PC-3 (cell line): ENCODE measurements around the gene NTNG1. TPM values are rescaled to one million over a fixed set of nuclear protein-coding genes. Genes with fewer than 3 reads are reported as not detected.
A peak's percentile ranks its signal among the peaks of the same experiment; 100 is the strongest.

Experiments used
- ATAC-seq: fragments of 200-7000 bp; cut with Tn5 transposase; 2 replicates; pipeline ENCODE4 v1.9.1; 2020; ENCODE audit warnings: mild to moderate bottlenecking, moderate library complexity
- BruUV-seq: library from RNA; stranded (reverse); fragments of 400-500 nt; replicated peaks from 2 replicates; lab custom pipeline; 2021; lab: Mats Ljungman, UMichigan
- CTCF ChIA-PET: fragments of 300-600 bp; sonication (Branson Sonifier 250); formaldehyde crosslinking; loops from one replicate; lab custom pipeline; 2022; ENCODE audit warnings: antibody characterized with exemption; lab: Charles Lee
- POLR2A ChIA-PET: fragments of 300-600 bp; sonication (Branson Sonifier 250); formaldehyde crosslinking; loops from one replicate; lab custom pipeline; 2022; ENCODE audit warnings: antibody characterized with exemption; ENCODE audit not compliant: unreplicated experiment; lab: Charles Lee
- DNase-seq: peaks from one replicate; pipeline ENCODE4 v3.0.0-alpha.2; 2015
- H2AFZ ChIP-seq: fragments of 300-600 bp; sonication (generic); 2 replicates; pipeline ENCODE4 v1.6.0; 2016; ENCODE audit warnings: antibody characterized with exemption, low read length
- H3F3A ChIP-seq: fragments of 300-600 bp; sonication (generic); one replicate; pipeline ENCODE4 v1.6.0; 2017; ENCODE audit warnings: antibody characterized with exemption, low read length, control low read depth, mild to moderate bottlenecking; ENCODE audit not compliant: unreplicated experiment
- H3K27ac ChIP-seq: fragments of 300-600 bp; sonication (generic); 2 replicates; pipeline ENCODE4 v1.5.1; 2016; ENCODE audit warnings: mild to moderate bottlenecking, low read length
- H3K27me3 ChIP-seq: fragments of 300-600 bp; sonication (generic); 2 replicates; pipeline ENCODE4 v1.6.1; 2016; ENCODE audit warnings: low read length, mixed read lengths
- H3K36me3 ChIP-seq: fragments of 300-600 bp; sonication (generic); 2 replicates; pipeline ENCODE4 v1.6.1; 2016; ENCODE audit warnings: low read depth, mixed run types, low read length, mixed read lengths
- H3K4me1 ChIP-seq: fragments of 300-600 bp; sonication (generic); 2 replicates; pipeline ENCODE4 v1.5.1; 2016; ENCODE audit warnings: low read length; ENCODE audit not compliant: insufficient read depth
- H3K4me2 ChIP-seq: fragments of 300-600 bp; sonication (generic); 2 replicates; pipeline ENCODE4 v1.6.0; 2016; ENCODE audit warnings: low read length
- H3K4me3 ChIP-seq: fragments of 300-600 bp; sonication (generic); 2 replicates; pipeline ENCODE4 v1.5.1; 2016; ENCODE audit warnings: mild to moderate bottlenecking, low read length, mixed read lengths
- H3K79me2 ChIP-seq: fragments of 300-600 bp; sonication (generic); 2 replicates; pipeline ENCODE4 v1.6.1; 2017; ENCODE audit warnings: low read length, mixed read lengths
- H3K9ac ChIP-seq: fragments of 300-600 bp; sonication (generic); 2 replicates; pipeline ENCODE4 v1.6.0; 2016; ENCODE audit warnings: mild to moderate bottlenecking, low read length
- H3K9me2 ChIP-seq: fragments of 300-600 bp; sonication (generic); replicated peaks from 2 replicates; pipeline ENCODE4 v1.6.1; 2016; ENCODE audit warnings: mixed run types, low read length, mixed read lengths
- H3K9me3 ChIP-seq: fragments of 300-600 bp; sonication (generic); 2 replicates; pipeline ENCODE4 v1.6.1; 2016; ENCODE audit warnings: low read length, mixed read lengths
- H4K20me1 ChIP-seq: fragments of 300-600 bp; sonication (generic); 2 replicates; pipeline ENCODE4 v1.6.1; 2016; ENCODE audit warnings: low read length, mixed read lengths
- EZH2 ChIP-seq: fragments of 300-600 bp; sonication (generic); IDR thresholded peaks from one replicate; pipeline ENCODE4 v1.6.1; 2017; ENCODE audit warnings: antibody characterized with exemption, mild to moderate bottlenecking, low read length; ENCODE audit not compliant: unreplicated experiment
- EZH2phosphoT487 ChIP-seq: fragments of 300-600 bp; sonication (generic); IDR thresholded peaks from 2 replicates; pipeline ENCODE4 v1.6.1; 2018; ENCODE audit warnings: mild to moderate bottlenecking, antibody characterized with exemption, low read length, borderline replicate concordance
- intact Hi-C: fragments of 100-400 bp; cut with micrococcal nuclease; formaldehyde crosslinking; loops from 2 replicates; pipeline ENCODE4 v1.9.0; 2023
- total RNA-seq: library from RNA; depleted of rRNA; stranded (reverse); fragments of >200 nt; gene quantifications from 2 replicates; pipeline ENCODE4 v1.2.3, GENCODE V29; 2014
- TF ChIP-seq, protein P1 (sequence below): fragments of 300-600 bp; sonication (generic); conservative IDR thresholded peaks from 2 replicates; pipeline ENCODE4 v1.5.1; 2017; ENCODE audit warnings: antibody characterized with exemption, low read depth, mild to moderate bottlenecking, low read length

Gene NTNG1
- total RNA-seq, 1 experiment from 2014 or later: 6.7 TPM

DNA sequence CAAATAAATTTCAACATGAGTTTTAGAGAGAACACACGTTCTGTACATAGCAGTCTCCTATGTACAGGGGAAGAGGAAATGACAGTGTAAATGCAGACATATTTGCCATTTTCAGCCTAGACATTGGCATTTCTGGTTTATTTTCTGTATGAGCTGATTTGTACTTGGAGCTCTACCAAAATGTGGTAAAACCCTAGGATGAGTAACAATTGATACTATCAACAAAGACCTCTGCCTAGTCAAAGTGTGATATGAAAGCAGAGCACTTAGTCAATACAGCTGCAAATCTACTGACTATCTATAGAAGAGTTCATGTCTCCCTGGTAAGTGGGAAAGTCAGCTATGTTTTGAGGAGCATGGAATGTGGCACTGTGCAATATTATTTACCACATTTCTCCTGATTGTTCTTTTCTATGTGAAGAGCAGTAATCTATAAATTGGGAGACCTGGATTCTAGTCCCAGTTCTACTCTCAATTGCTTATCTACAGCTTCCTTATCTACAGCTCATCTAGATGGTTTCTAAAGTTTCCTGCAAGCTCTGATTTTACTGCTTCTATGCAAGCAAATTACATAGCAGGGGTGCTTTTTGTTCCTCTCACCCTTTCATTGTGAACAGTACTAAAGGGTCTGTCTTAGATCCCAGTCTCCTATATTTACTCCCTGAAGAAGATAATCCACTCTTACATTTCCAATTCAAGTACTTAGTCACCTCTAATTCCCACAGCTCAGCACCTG is 334.2 kb downstream of the NTNG1 start:
- POLR2A ChIA-PET: no interaction called here
- Histone ChIP-seq H3K9ac (no peak overlapping the region), H3K9me3 (no peaks in the 10 kb centered on the region), H3K27ac (no peak overlapping the region), H3K9me2 (no peaks in the 10 kb centered on the region), H3F3A (no peaks in the 10 kb centered on the region), H3K4me3 (no peak overlapping the region), H3K36me3 (no peaks in the 10 kb centered on the region), H3K4me2 (no peak overlapping the region), H2AFZ (no peak overlapping the region), H3K79me2 (no peaks in the 10 kb centered on the region), H3K27me3 (no peaks in the 10 kb centered on the region), H4K20me1 (no peaks in the 10 kb centered on the region), H3K4me1 (no peaks in the 10 kb centered on the region)
- DNase-seq: peak; percentile 21
- CTCF ChIA-PET: no interaction called here
- intact Hi-C loops: no loop called here
- no peak for TF ChIP-seq EZH2
- TF ChIP-seq, protein P1, sequence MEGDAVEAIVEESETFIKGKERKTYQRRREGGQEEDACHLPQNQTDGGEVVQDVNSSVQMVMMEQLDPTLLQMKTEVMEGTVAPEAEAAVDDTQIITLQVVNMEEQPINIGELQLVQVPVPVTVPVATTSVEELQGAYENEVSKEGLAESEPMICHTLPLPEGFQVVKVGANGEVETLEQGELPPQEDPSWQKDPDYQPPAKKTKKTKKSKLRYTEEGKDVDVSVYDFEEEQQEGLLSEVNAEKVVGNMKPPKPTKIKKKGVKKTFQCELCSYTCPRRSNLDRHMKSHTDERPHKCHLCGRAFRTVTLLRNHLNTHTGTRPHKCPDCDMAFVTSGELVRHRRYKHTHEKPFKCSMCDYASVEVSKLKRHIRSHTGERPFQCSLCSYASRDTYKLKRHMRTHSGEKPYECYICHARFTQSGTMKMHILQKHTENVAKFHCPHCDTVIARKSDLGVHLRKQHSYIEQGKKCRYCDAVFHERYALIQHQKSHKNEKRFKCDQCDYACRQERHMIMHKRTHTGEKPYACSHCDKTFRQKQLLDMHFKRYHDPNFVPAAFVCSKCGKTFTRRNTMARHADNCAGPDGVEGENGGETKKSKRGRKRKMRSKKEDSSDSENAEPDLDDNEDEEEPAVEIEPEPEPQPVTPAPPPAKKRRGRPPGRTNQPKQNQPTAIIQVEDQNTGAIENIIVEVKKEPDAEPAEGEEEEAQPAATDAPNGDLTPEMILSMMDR: no peak
- no peak for TF ChIP-seq EZH2phosphoT487
- BruUV-seq: no TSS peak
- ATAC-seq: no peak

DNA sequence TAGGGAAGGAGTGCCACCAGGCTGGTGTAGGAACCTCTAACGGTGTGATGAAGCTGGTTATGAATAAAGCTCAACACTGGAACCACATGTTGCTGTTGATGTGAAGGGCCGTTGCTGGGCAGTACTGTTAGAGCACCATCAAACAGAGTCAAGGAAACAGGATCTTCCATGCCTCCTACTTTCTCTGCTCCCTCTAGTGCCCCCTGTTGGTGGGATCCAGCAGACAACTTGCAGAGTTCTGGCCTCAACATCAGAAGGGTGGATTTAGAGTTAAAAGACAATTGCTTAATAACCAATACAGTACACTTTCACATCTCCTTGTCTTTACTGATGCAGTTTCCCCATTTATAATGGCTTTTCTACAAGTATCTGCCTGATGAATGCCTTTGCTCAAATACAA is 336.4 kb downstream of the NTNG1 start:
- Histone ChIP-seq H3K27me3 (no peaks in the 10 kb centered on the region), H3K4me1 (no peaks in the 10 kb centered on the region), H4K20me1 (no peaks in the 10 kb centered on the region), H3K4me2 (no peak overlapping the region), H3K27ac (no peak overlapping the region), H3K9ac (no peak overlapping the region), H3K36me3 (no peaks in the 10 kb centered on the region), H3K9me3 (no peaks in the 10 kb centered on the region), H3K79me2 (no peaks in the 10 kb centered on the region), H3K9me2 (no peaks in the 10 kb centered on the region), H3K4me3 (no peak overlapping the region), H3F3A (no peaks in the 10 kb centered on the region), H2AFZ (no peak overlapping the region)
- POLR2A ChIA-PET: no interaction called here
- BruUV-seq: no TSS peak
- ATAC-seq (no peak), DNase-seq (no peak)
- CTCF ChIA-PET: interaction anchor here (0.6 kb wide), 1 partner anchor 1168 kb away, joined by 4 read pairs; no protein-coding TSS in a partner anchor
- intact Hi-C loops: no loop called here
- TF ChIP-seq EZH2 (no peak), EZH2phosphoT487 (no peak)
- TF ChIP-seq, protein P1: peak; percentile 47

DNA sequence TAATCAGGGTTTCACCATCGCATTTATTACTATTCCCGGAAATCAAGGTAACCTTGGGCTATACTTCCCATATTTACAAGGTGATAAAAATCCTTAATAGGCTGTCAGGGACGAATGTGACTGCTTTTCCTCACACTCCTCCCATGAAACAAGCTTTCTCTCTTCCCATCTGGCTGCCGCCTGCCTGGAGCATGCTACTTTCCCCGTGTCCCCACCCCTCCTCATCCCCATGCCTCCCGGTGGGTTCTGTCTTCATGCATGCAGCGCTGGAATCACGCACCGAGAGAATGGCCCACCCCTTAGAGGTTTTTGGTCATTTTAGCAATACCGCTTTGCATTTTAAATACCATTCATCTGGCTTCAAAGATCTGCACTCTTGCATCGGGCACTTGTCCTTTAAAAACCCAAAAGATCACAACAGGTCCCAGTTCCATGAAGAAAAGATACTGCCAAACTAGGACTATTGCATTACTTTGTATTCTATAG is 339.1 kb downstream of the NTNG1 start:
- no peak overlapping the region for H3K27ac ChIP-seq
- ChIA-PET CTCF (no interaction called here), POLR2A (no interaction called here)
- no peaks in the 10 kb centered on the region for H3F3A ChIP-seq
- H2AFZ ChIP-seq: no peak overlapping the region
- no peaks in the 10 kb centered on the region for H3K4me1 ChIP-seq
- no peaks in the 10 kb centered on the region for H3K36me3 ChIP-seq
- intact Hi-C loops: no loop called here
- H3K9me3 ChIP-seq: no peaks in the 10 kb centered on the region
- H3K4me2 ChIP-seq: no peak overlapping the region
- H3K9me2 ChIP-seq: no peaks in the 10 kb centered on the region
- DNase-seq (no peak), ATAC-seq (no peak)
- H3K9ac ChIP-seq: no peak overlapping the region
- H4K20me1 ChIP-seq: no peaks in the 10 kb centered on the region
- H3K27me3 ChIP-seq: no peaks in the 10 kb centered on the region
- H3K4me3 ChIP-seq: no peak overlapping the region
- no peak for TF ChIP-seq EZH2phosphoT487
- TF ChIP-seq, protein P1: no peak
- TF ChIP-seq EZH2: no peak
- no peaks in the 10 kb centered on the region for H3K79me2 ChIP-seq
- no TSS peak for BruUV-seq
